ENCODE measurements around the gene VILL. TPM values are rescaled to one million over a fixed set of nuclear protein-coding genes. Genes with fewer than 3 reads are reported as not detected.

VILL gene
- total RNA-seq, 1 experiment from 2014 or later, result 1.2 TPM

DNA sequence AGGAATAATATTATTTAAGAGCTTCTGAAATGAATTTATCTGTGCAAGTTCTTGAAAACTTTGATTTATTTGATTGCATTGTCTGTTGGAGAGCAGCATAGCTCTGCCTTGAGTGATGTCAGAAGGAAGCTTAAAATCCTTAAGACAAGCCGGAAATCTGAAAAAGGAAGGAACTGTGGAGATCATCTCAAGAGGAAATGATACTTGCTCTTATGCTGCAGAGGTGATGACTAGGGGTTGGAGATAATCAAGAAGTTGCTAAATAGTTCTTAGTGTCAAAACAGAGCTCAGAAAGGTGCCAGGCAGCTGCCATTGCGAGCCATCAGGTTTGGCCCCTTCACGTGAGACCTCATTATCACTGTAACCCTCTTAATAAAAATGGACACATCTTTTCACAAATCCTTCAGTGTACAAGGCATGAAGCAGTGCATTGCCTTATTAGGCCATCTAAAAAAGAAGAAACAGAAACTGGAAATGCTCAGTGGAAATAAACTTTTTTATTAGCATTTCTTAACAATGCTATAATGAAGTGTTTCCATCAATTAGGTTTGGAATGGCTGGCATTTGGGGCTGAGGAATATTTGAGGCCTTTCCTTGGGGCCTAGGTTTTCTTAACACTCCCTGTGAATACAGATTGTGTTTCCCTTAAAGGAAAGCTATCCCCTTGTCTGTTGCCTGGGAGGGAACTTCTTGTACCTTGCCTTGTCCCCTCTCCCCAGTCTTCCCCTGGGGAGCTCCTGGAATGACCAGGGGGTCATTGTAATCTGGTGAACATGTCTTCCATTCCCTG, 34.5 kb upstream of the VILL start:
- Histone ChIP-seq H3K9me2 (ENCODE audit: insufficient read depth) (no peaks in the 10 kb centered on the region), H3K79me2 (ENCODE audit: insufficient read depth, low read length) (no peaks in the 10 kb centered on the region), H3K9ac (ENCODE audit: low read length) (no peak overlapping the region), H4K20me1 (ENCODE audit: insufficient read depth) (no peaks in the 10 kb centered on the region), H3K4me1 (ENCODE audit: control insufficient read depth in 1 of 2, insufficient read depth in 2 of 2, low read length in 2 of 2) (no peaks in the 10 kb centered on the region), H3K4me2 (ENCODE audit: low read length) (no peak overlapping the region), H3K9me3 (ENCODE audit: control insufficient read depth in 1 of 2, insufficient read depth in 1 of 2, low read depth in 1 of 2, low read length in 2 of 2) (peaks cover 0 to 4% of the 10 kb centered on the region in 2 experiments; a peak in 1 of 4 replicates), H3K27me3 (ENCODE audit: insufficient read depth, low read length) (no peaks in the 10 kb centered on the region), H2AFZ (ENCODE audit: low read depth, low read length, poor library complexity, severe bottlenecking) (no peak overlapping the region), H3K27ac (ENCODE audit: low read depth, low read length) (no peak overlapping the region), H3K36me3 (ENCODE audit: control insufficient read depth in 1 of 2, insufficient read depth in 2 of 2, low read length in 2 of 2) (no peaks in the 10 kb centered on the region), H3K4me3 (replicated peaks in 1 of 2; ENCODE audit: low read depth in 1 of 2, low read length in 2 of 2) (no peak overlapping the region)
- ATAC-seq (no peak), DNase-seq (ENCODE audit: low read depth, low spot score) (no peak)
- ChIA-PET RAD21 (ENCODE audit: low non-redundant PET in 1 of 2, low total read pairs in 2 of 2, uncharacterized antibody in 2 of 2, unreplicated experiment in 2 of 2) (no interaction called here), POLR2A (no interaction called here), CTCF (interaction anchor here (1.1 to 1.5 kb wide), 2 partner anchors 12 to 19 kb away, joined by 3 to 5 read pairs; no protein-coding TSS in a partner anchor)
- BruUV-seq (replicated peaks), result no TSS peak
- intact Hi-C loops (cut with micrococcal nuclease), result no loop called here
- TF ChIP-seq SRF (IDR thresholded peaks at IDR 0.05; ENCODE audit: low read depth) (no peak), EZH2 (IDR thresholded peaks at IDR 0.05) (no peak), ELF1 (IDR thresholded peaks at IDR 0.05; ENCODE audit: borderline replicate concordance, low read depth) (no peak), POLR2AphosphoS5 (IDR thresholded peaks at IDR 0.05; ENCODE audit: low read depth, low read length) (no peak), ZFX (IDR thresholded peaks at IDR 0.05) (no peak), CBX3 (IDR thresholded peaks at IDR 0.05; ENCODE audit: low read depth) (no peak), CTCF (IDR thresholded peaks at IDR 0.05 in 2 of 3, conservative IDR thresholded peaks at IDR 0.05 in 1 of 3; ENCODE audit: borderline replicate concordance in 1 of 3, insufficient read depth in 1 of 3, low read depth in 2 of 3, low read length in 2 of 3) (no peak), SIN3A (IDR thresholded peaks at IDR 0.05; ENCODE audit: low read depth) (no peak), YY1 (IDR thresholded peaks at IDR 0.05; ENCODE audit: extremely low read depth, insufficient replicate concordance, low read depth, low read length) (no peak), EZH2phosphoT487 (IDR thresholded peaks at IDR 0.05; ENCODE audit: borderline replicate concordance) (no peak), EGR1 (IDR thresholded peaks at IDR 0.05; ENCODE audit: low read depth) (no peak), POLR2A (IDR thresholded peaks at IDR 0.05; ENCODE audit: borderline replicate concordance, extremely low read depth, insufficient read depth, insufficient read length) (no peak), FOSL1 (IDR thresholded peaks at IDR 0.05; ENCODE audit: low read depth) (no peak), TCF7L2 (IDR thresholded peaks at IDR 0.05; ENCODE audit: borderline replicate concordance, extremely low read depth, insufficient read depth, insufficient read length) (no peak)
